NCI-H1694 treated with DMSO at 0.1 percent for 48 hours (cell line): ENCODE measurements around the gene CEMIP.
A peak's percentile ranks its signal among the peaks of the same experiment; 100 is the strongest.
"Not testable (repeated sequence)": the region's sequence is repeated elsewhere in the genome, so short reads cannot be mapped to it uniquely, and the experiment has no call there.

Experiments used
- DNase-seq: peaks from one replicate; lab custom pipeline; 2025; lab: John Stamatoyannopoulos, UW

CEMIP gene

DNA sequence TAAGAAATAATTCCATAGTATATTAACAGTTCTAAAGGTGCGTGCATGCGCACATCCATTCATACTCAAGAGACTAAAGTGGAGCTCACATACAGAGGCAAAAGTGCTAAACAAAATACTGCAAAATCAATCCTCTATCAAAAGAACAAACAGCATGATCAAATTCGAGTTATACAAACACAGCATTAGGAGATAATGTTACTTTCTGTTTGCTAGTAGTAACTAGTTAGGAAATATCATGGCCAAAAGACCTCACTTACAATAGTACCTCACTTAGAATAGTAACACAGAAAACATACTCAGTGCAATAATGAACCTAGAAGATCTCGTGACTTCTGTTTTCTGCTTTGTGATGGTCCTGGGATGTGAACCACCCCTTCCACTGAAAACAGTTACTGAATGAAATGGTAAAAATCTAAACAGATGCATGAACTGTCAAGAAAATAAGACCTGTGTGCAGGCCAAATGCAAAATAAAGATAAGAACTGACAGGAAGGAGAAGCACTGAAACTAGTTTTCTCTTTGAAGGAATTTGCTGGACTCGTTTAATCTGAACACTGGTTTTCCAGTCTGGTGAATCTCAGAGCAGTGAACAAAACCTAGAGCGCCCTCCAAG is 20.9 kb upstream of the CEMIP start:
- no peak for DNase-seq

GRCh38 chr15:80760960-80761359 is 18.2 kb upstream of the CEMIP start:
- DNase-seq: no peak

DNA sequence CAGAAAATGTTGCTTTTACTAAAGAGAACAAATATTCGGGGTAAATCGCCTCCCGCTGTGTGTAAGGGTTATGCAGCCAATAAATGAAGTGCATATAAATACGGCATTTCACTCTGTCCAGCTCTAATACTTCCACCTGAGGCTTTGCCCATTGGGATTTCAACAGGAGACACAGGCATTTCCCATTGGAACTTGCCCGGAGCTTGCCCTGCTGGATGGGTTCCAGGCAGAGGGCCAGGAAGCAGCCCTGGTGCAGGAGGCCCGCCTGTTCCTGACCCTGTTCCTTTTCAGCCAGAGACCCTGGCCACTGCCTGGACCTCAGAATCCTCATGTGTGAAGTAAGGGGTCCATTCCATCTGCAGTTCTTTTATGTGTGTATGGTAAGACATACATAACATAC is 17.4 kb upstream of the CEMIP start:
- no peak for DNase-seq

DNA sequence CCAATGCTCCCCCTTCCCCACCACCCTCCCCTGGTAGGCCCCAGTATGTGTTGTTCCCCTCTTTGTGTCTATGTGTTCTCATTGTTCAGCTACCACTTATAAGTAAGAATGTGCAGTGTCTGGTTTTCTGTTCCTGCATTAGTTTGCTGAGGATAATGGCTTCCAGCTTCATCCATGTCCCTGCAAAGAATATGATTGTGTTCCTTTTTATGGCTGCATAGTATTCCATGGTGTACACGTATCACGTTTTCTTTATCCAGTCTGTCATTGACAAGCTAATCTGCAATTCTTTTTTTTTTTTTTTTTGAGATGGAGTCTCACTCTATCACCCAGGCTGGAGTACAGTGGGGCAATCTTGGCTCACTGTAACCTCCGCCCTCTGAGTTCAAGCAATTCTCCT is 15.9 kb upstream of the CEMIP start:
- not testable (repeated sequence) for DNase-seq

- DNase-seq: no peak
These were observed 14.6 kb upstream of the CEMIP start for GRCh38 chr15:80764535-80764934.

DNA sequence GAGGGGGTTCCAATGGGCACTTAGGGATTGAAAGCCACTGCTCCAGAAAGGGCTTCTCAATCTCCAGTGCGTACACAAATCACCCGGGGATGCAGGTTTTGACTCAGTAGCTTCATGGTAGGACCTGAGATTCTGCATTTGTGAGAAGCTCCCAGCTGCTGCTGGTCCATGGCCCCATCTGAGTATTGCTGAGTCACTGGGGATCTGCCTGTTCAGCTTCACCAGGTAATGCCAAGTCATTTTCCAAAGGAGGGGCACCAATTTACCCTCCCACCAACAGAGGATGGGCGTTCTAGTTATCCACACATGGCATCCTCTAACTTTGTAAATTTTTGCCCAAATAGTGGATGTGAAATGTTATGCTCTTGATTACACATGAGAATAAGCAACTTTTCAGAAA is 12.9 kb upstream of the CEMIP start:
- DNase-seq: no peak

DNA sequence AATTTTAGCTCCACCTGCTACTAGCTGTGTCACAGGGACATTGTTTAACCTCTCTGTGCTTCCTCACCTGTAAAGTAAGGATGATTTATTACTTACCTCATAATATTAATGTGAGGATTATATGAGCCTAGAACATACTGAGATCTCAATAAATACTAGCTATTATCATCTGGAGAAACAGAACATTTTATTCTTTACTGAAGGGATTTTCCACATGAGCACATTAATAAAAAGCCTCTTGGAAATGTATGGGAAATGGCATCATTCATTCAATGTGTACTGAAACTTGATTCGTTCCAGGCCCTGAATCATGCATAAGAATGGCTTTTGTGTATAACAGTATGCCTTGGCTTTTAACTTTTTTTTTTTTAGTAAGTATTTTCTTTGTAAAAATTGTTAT is 11.0 kb upstream of the CEMIP start:
- no peak for DNase-seq

DNA sequence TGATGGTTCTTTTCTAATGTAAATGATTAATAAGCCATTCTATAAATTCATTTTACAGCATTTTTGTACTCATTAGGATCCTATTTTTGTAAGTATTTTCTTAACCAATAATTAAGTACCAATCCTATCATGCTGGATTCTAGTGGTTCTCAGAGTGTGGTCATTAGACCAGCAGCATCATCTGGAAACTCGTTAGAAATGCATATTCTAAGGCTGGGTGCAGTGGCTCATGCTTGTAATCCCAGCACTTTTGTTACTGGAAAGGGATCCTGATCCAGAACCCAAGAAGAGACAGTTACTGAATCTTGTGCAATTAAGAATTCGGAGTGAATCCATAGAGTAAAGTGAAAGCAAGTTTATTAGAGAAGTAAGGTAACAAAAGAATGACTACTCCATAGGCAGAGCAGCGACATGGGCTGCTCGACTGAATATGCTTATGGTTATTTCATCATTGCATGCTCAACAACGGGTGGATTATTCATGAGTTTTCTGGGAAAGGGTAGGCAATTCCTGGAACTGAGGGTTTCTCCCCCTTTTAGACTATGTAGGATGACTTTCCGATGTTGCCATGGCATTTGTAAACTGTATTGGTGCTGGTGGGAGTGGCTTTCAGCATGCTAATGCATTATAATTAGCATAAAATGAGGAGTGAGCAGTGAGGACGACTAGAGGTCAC is 9.9 kb upstream of the CEMIP start:
- DNase-seq: no peak

- DNase-seq: no peak
These were observed 9.1 kb upstream of the CEMIP start for GRCh38 chr15:80769829-80770705.

- DNase-seq: no peak
These were observed 6.0 kb upstream of the CEMIP start for GRCh38 chr15:80773122-80773551.

DNA sequence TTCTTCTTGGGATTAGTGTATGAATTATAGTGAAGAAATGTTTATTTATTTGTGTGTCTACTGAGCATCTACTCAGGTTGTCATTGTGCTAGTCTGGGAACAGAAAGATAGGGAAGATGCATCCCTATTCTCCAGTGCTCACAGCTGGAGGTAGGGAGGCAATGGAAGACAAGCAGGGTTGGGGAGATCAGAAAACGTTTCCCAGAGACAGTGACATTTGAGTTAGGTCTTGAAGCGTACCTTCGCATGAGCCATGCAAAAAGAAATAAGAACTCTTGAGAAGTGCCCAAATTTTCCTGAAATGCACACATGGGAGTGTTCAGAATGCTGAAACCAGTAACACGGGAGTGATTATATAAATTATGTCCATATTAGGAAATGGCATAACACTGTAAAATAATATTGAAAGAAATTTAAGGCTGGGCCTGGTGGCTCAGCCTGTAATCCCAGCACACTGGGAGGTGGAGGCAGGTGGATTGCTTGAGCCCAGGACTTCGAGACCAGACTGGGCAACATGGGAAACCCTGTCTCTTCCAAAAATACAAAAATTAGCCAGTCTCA is 5.3 kb upstream of the CEMIP start:
- no peak for DNase-seq

GRCh38 chr15:80774486-80774885 is 4.7 kb upstream of the CEMIP start:
- DNase-seq: no peak

- DNase-seq: no peak
These were observed 3.8 kb upstream of the CEMIP start for GRCh38 chr15:80775338-80775737.

- peak; percentile 60 for DNase-seq
These were observed 2.6 kb upstream of the CEMIP start for GRCh38 chr15:80776420-80777045.

DNA sequence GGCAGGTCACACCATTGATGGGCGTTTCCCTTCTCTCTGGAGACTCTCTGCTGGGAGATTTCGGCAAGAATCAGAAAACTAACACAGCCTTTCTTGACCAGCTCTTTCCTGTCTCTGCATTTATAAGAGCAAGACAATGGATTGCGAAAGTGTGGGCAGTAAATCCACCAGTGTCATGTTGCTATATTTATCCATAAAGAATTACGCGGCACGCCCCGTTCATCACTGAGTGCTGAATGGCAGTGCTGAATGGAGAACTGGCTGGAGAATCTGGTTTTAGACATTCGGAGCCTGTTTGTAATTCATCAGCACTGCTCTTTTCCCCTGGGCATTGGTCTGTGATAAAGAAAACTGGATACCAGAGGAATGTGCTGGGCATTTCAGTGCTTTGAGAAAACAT is 2.0 kb upstream of the CEMIP start:
- DNase-seq: no peak

DNA sequence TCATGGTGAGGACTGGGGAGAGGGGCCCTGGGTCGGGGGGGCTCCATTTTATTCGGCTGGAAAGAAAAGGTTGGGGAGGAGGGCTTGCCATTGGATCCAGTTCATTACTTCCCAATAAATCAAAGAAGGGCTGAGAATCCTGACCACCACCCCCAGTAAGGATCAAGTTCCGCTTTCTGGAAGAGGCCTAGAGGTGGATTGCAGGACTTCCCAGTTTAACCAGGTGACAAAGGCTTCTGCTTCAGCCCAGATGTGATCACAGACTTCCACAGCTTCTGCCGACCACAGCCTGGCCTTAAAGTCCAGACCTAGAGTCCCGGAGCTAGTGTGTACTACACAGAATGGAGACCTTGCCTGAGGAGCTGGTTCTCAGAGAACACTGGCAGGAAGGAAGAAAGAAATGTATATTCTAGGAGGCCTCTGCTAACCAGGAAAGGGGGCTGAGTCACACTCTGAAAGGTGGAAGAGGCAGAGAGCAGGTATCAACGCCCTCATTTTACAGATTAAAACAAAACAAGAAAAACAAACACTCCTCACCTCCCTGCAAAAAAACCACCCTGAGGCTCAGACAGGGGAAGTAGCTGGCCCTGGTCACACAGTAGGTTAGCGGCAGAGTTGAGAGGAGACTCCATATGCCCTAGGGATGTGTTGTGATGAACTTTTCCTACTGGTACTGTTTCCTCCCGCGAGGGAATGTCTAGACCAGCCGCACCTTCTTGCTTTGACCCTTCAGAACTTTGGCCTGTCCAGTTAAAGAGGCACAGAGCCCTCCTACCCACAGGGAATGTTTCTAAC is 1.1 kb upstream of the CEMIP start:
- DNase-seq: no peak

- DNase-seq: no peak
These were observed 578 bp upstream of the CEMIP start for GRCh38 chr15:80778621-80778963.

- DNase-seq: peak; percentile 23
These were observed 667 bp downstream of the CEMIP start for GRCh38 chr15:80779658-80780415.

DNA sequence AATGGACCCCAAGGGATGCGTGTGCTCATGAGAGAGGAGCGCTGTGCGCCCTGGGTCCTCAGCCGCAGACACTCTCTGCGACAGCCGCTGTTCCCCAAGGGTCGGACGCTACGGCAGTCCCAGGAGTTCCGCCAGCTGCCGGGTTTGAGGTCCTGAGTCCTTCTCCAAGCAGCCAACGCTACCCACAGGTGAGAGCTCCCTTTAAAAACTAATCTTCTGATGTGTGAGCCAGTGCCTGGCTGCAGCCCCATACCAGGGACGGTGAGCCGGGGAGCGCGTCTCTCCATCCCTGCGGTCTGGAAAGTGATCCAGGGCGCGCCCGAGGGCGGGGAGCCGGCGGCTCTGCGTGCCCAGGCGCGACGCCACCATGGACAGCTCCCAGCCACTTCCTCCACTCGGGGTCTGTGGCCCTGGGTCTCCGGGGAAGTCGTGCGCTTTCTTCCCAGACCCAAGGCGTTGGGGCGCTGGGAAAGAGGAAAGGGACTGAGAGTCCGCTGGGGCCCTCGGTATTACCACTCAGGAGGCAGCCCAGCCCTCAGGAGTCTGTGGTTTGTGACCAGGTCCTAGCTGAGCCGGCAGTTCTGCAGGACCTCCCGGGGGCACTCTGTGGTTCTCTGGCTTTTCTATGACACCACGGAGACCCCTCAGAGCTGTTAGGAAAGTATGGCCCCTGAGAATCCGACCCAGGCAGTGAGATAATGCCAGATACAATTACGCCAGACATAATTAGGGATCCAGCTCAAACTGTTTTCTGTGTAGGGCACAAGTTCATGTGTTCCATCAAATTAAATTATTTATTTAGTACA is 1.4 kb downstream of the CEMIP start:
- no peak for DNase-seq

DNA sequence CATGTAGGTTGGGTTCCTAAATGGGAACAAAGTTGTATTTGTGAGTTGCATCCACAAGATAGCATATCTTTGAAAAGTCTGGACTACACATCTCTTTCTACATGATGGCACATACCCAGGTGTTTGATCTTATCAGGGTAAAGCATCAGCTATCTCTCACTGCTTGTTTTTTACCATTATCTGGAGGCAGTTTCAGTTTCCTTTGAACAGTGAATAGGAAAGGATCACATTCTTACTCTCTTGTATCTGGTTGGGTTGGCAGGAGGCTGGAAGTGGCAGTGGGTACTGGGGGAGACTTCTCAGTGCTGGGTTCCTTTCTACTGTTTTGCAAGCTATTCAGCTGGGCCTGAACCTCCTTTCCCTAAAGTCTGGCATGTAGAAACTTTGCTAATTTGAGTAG is 4.1 kb downstream of the CEMIP start:
- no peak for DNase-seq
